ENCODE data around the gene STRADB.

DNA sequence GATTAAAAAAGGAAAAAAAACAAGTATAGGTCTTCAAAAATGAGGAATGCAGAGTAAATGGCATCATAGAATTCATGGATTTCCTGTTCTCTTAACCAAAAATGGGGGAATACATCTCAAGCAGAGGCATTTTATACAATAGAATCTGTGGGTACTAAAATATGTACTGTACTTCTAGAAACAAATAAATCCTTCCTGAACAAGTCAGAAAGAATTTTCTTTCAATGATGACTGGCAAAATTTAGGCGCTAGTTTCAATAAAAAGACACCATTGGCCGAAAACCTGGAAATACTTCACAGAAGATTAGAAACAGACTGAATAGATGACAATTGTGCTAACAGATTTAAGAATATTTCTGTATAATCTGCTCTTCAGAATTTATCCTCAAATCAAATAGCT is 15.4 kb upstream of the STRADB start:
- no peak for TF ChIP-seq EZH2 (IDR thresholded peaks at IDR 0.05; ENCODE audit: borderline replicate concordance, insufficient read depth, low read length, poor library complexity, severe bottlenecking)
- TF ChIP-seq, protein P1, sequence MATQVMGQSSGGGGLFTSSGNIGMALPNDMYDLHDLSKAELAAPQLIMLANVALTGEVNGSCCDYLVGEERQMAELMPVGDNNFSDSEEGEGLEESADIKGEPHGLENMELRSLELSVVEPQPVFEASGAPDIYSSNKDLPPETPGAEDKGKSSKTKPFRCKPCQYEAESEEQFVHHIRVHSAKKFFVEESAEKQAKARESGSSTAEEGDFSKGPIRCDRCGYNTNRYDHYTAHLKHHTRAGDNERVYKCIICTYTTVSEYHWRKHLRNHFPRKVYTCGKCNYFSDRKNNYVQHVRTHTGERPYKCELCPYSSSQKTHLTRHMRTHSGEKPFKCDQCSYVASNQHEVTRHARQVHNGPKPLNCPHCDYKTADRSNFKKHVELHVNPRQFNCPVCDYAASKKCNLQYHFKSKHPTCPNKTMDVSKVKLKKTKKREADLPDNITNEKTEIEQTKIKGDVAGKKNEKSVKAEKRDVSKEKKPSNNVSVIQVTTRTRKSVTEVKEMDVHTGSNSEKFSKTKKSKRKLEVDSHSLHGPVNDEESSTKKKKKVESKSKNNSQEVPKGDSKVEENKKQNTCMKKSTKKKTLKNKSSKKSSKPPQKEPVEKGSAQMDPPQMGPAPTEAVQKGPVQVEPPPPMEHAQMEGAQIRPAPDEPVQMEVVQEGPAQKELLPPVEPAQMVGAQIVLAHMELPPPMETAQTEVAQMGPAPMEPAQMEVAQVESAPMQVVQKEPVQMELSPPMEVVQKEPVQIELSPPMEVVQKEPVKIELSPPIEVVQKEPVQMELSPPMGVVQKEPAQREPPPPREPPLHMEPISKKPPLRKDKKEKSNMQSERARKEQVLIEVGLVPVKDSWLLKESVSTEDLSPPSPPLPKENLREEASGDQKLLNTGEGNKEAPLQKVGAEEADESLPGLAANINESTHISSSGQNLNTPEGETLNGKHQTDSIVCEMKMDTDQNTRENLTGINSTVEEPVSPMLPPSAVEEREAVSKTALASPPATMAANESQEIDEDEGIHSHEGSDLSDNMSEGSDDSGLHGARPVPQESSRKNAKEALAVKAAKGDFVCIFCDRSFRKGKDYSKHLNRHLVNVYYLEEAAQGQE (IDR thresholded peaks at IDR 0.05; ENCODE audit: borderline replicate concordance), result no peak
- TF ChIP-seq, protein P2, sequence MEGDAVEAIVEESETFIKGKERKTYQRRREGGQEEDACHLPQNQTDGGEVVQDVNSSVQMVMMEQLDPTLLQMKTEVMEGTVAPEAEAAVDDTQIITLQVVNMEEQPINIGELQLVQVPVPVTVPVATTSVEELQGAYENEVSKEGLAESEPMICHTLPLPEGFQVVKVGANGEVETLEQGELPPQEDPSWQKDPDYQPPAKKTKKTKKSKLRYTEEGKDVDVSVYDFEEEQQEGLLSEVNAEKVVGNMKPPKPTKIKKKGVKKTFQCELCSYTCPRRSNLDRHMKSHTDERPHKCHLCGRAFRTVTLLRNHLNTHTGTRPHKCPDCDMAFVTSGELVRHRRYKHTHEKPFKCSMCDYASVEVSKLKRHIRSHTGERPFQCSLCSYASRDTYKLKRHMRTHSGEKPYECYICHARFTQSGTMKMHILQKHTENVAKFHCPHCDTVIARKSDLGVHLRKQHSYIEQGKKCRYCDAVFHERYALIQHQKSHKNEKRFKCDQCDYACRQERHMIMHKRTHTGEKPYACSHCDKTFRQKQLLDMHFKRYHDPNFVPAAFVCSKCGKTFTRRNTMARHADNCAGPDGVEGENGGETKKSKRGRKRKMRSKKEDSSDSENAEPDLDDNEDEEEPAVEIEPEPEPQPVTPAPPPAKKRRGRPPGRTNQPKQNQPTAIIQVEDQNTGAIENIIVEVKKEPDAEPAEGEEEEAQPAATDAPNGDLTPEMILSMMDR (IDR thresholded peaks at IDR 0.05; ENCODE audit: poor library complexity, severe bottlenecking), result no peak
- TF ChIP-seq POLR2AphosphoS5 (IDR thresholded peaks at IDR 0.05), result no peak
- TF ChIP-seq MXI1 (conservative IDR thresholded peaks at IDR 0.05; ENCODE audit: poor library complexity, severe bottlenecking), result no peak

All from neural cell (in vitro differentiated cells).